Ammon's horn (tissue), 1 donor: Measurements from ENCODE around the gene PLEKHS1.

ENCODE experiments used
- DNase-seq: peaks from one replicate; pipeline ENCODE4 v3.0.0-alpha.2; 2016; ENCODE audit warnings: low spot score

The PLEKHS1 gene

GRCh38 chr10:113751181-113751732 is at the start of gene PLEKHS1:
TSS of gene PLEKHS1 (plus strand) at chr10:113751682. CDS start at chr10:113755278, 3,596 bp downstream.
- no peak for DNase-seq

DNA sequence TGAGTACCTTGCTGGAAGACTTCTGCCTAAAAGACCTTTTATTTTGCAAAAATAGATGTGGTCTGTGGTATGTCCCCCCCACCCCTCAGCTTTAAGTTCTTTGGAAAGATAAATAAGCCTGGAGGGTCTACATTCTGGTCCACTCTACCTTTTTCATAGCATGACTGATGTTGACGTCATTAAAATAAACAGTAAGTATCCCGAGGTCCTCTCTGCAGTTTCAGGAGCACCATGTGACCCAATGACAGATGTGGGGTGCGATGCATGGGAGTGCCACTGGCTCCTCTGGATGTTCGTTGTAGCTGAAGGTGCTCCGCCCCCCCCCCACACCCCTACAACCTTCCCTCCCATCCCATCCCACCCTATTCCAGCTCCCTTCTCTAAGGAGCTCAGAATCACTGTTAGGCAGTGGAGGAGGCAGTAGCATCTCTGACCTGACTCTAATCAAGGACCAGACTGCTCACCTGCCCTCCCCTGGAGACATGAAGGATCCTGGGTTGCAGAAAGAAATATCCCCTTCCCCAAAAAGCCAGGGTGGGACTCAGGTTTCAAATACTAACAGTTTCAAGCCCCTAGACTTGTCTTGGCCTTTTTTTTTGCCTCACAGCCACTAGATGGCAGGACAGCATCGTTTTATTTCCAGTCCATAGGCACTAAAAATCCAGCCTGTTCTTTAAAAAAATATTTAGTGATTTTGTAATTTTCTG is 46.7 kb upstream of the PLEKHS1 start:
- DNase-seq = peak; percentile 78

DNA sequence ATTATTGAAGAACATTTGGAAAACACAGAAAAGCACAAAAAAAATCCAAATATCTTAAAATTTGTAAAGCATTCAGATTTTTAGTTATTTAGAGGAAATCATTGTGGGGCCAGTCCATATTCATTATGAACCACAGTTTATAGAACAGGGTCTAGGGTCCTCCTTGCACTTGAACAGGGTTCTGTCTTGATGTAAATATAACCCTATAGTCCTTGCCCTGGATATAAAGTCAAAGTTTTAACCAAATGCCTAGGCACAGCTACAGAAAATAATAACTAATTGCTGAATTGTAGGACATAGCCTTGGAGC is 46.2 kb upstream of the PLEKHS1 start:
- no peak for DNase-seq

DNA sequence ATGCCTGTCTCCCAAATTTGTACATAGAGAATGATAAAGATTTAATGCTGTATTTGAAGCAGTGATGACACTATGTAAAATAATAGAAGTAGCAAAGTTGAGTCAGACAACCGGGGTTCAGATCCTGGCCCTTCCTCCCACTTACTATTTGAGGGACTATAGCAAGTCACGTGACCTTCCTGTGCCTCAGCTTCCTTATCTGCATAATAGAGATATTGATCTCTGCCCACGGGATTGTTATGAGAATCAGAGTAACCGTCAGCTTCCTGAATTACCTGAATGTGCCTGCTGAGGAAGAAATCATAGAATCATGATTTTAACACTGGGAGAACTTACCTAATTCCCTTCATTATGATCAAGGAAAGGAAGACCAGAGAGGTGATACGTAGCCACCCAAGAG is 44.9 kb upstream of the PLEKHS1 start:
- no peak for DNase-seq

DNA sequence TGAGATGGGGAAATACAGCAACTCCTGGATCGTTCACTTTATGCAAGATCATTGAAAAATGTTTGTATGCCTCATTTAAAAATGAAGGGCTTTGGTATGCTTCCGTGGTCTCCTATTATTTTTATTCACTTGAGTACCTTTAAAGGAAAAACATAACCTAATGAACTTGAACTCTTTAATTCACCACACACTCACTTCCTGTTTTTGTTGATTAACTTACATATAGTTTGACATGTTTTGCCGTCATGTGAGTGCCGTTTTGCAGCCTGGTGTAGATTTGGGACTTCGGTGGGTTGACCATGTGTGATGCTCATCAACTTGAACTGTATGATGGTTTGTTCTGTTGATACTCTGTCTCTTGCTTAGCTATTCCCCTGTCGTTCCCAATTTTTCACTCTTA is 42.8 kb upstream of the PLEKHS1 start:
- no peak for DNase-seq

DNA sequence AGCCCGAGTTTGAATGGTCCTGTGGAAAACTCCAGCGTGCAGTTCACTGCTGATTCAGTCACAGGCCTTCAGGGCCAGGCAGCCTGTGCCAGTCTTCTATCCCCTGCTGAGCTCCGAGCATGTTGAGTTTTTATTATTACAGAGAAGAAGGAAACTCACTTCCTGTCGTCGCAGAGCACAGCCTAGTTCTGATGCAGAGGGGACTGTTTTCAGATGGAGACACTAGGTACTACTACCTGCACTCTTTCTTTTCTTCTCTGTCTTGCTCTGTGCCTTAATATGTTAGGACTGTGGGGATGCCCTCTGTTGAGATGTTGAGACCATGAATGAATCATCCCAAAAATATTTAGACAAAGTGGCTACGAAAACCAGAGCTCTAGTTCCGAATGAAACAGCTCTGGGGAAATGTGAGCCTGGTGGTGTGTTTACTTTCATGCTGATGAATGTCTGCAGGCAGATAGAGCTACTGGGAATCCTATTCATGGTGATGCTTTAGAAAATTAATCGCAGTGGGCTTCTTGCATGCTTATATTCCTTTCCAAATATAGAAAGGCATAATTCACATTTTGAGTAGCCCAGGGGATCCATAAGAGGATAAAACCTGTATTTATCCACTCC is 42.2 kb upstream of the PLEKHS1 start:
- peak; percentile 38 for DNase-seq

GRCh38 chr10:113711142-113711541 is 40.3 kb upstream of the PLEKHS1 start:
- DNase-seq = peak; percentile 25

GRCh38 chr10:113712024-113712423 is 39.5 kb upstream of the PLEKHS1 start:
- DNase-seq = no peak

GRCh38 chr10:113712755-113713639 is 38.5 kb upstream of the PLEKHS1 start:
- DNase-seq = no peak

GRCh38 chr10:113713640-113713982 is 37.9 kb upstream of the PLEKHS1 start:
- no peak for DNase-seq

GRCh38 chr10:113716109-113716910 is 35.2 kb upstream of the PLEKHS1 start:
- no peak for DNase-seq

DNA sequence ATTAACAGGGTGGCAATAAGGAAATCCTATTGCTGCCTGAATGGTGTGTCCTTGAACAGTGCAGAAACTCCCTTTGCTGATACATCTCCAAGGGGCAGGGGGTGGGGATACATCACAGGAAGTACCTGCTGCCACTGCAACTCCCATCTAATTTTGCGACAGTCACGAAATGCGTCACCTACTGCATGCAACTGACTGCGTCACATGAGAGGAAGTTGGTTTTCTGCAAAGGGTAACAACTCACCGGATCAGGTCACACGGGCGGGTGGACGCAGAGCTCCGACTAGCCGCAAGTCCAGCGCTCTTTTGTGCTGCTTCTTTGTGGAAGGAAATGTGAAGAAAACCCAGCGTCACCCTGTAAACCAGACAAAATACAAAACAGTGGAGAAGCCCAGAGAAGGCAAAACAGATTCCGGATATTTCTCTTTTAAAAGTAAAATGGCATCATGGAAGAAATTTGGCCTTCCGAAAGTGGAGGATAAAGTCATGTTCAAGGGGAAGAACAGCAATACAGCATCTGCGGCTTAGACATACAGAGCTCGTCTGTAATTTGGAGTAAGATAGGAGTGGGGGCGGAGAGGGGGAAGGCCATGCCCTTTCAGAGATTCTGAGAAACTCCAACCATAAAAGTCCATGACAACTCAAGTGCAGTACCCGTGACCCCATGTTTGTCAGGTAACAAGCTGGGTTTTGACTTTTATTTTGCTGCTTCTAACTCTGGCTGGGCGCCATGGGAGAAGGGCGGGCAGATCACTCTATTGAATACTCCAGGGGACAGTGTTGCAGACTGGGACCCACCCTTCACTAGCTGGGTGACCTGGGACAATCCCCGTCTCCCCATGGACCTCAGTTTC is 32.3 kb upstream of the PLEKHS1 start:
- DNase-seq = no peak

- no peak for DNase-seq
Measured at GRCh38 chr10:113720386-113720785, 31.1 kb upstream of the PLEKHS1 start.

DNA sequence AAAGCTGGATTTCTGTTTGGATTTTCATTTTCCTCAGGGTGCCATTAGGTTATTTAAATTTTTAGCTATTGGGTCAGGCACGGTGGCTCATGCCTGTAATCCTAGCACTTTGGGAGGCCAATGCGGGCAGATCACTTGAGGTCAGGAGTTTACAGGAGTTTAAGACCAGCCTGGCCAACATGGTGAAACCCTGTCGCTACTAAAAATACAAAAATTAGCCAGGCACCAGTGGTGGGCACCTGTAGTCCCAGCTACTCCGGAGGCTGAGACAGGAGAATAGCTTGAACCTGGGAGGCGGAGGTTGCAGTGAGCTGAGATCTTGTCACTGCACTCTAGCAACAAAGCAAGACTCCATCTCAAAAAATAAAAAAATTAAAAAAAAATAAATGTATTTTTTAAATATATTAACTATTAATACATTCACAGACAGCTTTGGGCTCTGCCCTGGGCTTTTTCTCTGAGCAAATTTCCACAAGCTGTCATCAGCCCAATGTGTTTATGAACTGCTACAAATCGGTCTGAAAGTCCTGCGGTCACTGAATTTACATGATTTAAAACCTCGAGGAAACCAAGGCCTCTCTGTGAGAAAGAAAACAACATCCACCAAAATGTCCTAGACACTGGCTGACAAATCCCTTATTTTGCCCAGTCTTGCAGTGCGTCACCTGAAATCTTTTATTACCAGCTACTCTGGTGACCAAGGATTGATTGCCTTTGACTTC is 19.2 kb upstream of the PLEKHS1 start:
- no peak for DNase-seq

DNA sequence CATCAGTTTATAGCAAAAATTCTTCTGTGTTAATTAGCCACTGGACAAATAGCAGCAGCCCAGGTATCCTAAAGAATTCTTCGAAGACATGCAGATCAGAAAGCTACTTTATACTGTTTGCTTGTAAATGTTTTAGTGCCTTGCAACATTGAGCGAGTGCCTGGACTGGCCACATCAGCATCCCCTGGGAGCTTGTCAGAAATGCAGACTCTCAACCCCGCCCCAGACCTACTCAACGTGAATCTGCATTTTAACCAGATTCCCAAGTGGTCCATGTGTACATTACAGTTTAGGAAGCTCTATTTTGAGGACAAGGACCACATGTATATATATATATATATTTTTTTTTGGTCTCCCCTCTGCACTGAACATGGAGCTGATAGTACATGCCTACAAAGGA is 18.5 kb upstream of the PLEKHS1 start:
- DNase-seq = no peak

GRCh38 chr10:113733635-113734034 is 17.8 kb upstream of the PLEKHS1 start:
- DNase-seq = no peak

DNA sequence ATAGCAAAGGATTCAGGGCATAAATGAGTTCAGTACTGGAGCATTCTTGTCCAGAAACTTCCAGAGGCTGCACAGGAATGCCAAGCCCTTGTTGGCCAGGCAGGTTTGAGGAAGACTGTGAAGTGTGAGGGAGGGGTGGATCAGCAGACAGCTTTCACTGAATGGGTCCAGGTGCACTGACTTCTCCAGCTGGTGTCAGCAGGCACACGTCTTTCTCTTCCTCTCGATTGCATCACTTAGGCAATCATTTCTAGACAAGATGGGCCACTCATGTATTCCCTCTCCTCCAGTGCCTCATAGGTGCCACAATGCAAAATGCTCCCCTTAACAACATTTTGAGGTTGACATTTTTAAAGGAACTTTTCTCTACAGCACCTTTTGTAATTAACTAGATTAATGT is 15.6 kb upstream of the PLEKHS1 start:
- no peak for DNase-seq

DNA sequence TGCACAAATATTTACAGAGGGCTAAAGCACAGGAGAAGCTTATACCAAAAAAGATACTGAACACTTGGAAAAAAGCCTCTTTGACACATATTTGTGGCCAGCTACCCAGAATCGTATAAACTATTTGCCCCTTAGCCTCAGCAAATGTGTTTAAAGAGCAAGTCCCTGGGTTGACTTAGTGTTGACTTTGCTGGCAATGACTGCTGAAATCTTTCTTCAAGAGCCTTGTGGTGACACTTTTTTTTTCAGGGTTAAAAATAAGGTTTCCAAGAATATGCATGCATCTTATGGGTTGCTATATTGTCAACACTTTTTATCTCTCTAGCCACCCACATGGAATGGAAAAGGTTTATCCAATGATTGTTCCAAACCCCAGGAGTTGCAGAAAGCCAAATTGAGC is 14.9 kb upstream of the PLEKHS1 start:
- DNase-seq = no peak

GRCh38 chr10:113739031-113739430 is 12.5 kb upstream of the PLEKHS1 start:
- DNase-seq = peak; percentile 5

DNA sequence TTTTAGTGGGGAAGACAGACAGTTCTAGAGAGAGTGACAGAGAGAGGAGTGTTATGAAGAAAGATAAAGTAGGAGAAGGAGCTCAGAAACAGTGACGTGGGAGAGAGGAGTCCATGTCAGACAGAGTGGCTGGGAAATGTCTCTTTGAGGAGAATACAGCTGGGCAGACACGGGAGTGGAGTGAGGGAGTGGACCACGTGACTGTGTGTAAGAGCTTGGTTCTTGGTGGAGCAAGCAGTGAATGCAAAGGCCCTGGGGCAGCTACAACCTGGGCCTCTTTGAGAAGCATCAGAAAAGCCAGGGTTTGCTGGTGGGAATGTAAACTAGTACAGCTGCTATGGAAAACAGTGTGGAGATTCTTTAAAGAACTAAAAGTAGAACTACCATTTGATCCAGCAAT is 11.9 kb upstream of the PLEKHS1 start:
- DNase-seq = no peak
